Body of pancreas (tissue), 4 donors: ENCODE results near the gene RNPS1. TPM values are rescaled to one million over a fixed set of nuclear protein-coding genes. Genes with fewer than 3 reads are reported as not detected.

ENCODE experiments used
- ATAC-seq: fragments of 150-250 bp; one replicate; pipeline ENCODE4 v1.9.1; 2016
- DNase-seq, 4 donors: peaks; one replicate each; pipeline ENCODE4 v3.0.0-alpha.2; 2019
- H3K27ac ChIP-seq, 4 donors: fragments of 200-600 bp; sonication (generic); 1 replicate in 3 of 4; 2 replicates in 1 of 4; pipeline versions ENCODE4 v1.5.1 to v1.6.1; 2016 to 2019; ENCODE audit warnings: mild to moderate bottlenecking in 1 of 4, mixed read lengths in 1 of 4, moderate library complexity in 1 of 4
- H3K27me3 ChIP-seq, 2 donors: fragments of 200-600 bp; sonication (generic); one replicate each; pipeline ENCODE4 v1.6.0; 2016; ENCODE audit warnings: mild to moderate bottlenecking in 1 of 2
- H3K36me3 ChIP-seq, 2 donors: fragments of 200-600 bp; sonication (generic); replicated peaks in 1 of 2; 2 replicates each; pipeline ENCODE4 v1.5.1; 2016; ENCODE audit warnings: low read depth in 2 of 2; ENCODE audit not compliant: insufficient read depth in 1 of 2
- H3K4me1 ChIP-seq: fragments of 200-600 bp; sonication (generic); one replicate; pipeline ENCODE4 v1.6.0; 2016
- H3K4me3 ChIP-seq, 2 donors: fragments of 200-600 bp; sonication (generic); 1 replicate in 1 of 2; 2 replicates in 1 of 2; pipeline ENCODE4 v1.5.1; 2016 to 2019
- H3K9me3 ChIP-seq, 3 donors: fragments of 200-600 bp; sonication (generic); 1 replicate in 2 of 3; 2 replicates in 1 of 3; pipeline ENCODE4 v1.5.1; 2016
- POLR2A ChIP-seq, 3 donors: fragments of 450-650 bp; IDR thresholded peaks; one replicate each; pipeline ENCODE4 v1.6.1; 2016; ENCODE audit warnings: antibody characterized with exemption in 3 of 3, mild to moderate bottlenecking in 2 of 3
- WGBS, 2 donors: methylation state at CpG; one replicate each; pipeline ENCODE4 v1.1.5; 2017; 5-methylcytosine and 5-hydroxymethylcytosine counted together
- intact Hi-C: fragments of 100-400 bp; cut with DNase I; formaldehyde crosslinking; loops from one replicate; pipeline ENCODE4 v1.15.1; 2023
- microRNA counts, 2 donors: library from miRNA; unstranded; fragments of <30 nt; microRNA quantifications; one replicate each; lab custom pipeline; 2017
- microRNA-seq, 2 donors: library from miRNA; unstranded; fragments of <30 nt; microRNA quantifications; one replicate each; pipeline ENCODE4, GENCODE V29; 2016; ENCODE audit warnings: borderline number of aligned reads in 2 of 2, borderline replicate concordance in 2 of 2
- small RNA-seq: library from RNA; depleted of rRNA; stranded (forward); fragments of <200 nt; gene quantifications from one replicate; pipeline ENCODE3, GENCODE V24; 2016
- total RNA-seq, 2 donors: library from RNA; depleted of rRNA; stranded (reverse); fragments of >200 nt; gene quantifications; one replicate each; pipeline ENCODE4 v1.1.0, GENCODE V29; 2016
- TF ChIP-seq, protein P1 (sequence below), 7 experiments: fragments of 450-650 bp in 4 of 7; fragments of 200-600 bp in 3 of 7; sonication (generic) in 3 of 7; IDR thresholded peaks; one replicate each; pipeline ENCODE4 v1.5.1; 2016 to 2019; ENCODE audit warnings: antibody characterized with exemption in 7 of 7

RNPS1 gene
- total RNA-seq, 2 donors from 2014 or later, result 48.5 to 61.6 TPM

DNA sequence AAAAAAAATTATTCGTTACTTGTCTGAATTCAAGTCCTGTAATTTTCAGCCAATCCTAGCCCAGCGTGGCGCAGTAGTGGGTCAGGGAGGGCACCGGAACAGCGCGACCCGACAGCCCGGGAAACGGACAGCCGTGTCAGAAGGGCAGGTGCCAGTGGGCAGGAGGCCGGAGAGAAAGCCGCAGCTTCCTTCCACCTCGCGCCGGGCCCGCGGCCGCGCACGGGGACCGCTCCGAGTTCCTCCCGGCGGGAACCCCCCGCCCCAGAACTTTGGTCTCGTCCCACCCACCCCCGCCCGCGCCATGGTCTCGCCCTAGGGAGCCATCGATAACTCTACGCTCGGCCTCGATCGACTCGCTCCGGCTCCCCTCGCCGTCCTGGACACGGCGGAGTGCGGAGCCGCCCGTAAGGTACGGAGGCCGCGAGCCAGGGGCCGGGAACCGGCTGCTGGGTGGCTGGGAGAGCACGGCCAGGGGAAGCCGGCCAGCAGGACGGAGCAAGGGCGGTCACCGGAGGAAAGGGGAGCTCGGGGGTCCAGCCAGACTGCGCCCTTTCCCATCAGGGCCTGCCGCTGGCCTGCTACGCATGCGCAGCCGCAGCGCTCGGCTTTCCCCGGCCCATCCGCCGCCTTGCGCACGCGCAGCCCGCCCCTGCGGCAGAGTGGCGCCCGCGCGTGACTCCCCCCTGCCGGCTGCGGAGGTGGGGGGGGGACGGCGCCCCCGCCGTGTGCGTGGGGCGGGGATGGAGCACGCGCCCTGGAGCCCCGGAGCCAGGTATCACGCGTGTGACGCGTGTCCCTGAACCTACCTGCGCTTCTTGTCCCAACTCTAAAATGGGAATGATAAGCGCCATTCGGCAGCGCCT is 62.6 kb downstream of the RNPS1 start, which contains the start of gene MLST8:
Gene MLST8, plus strand, starts transcription at position 351 of the 863 bp plus-strand sequence. CDS start 632 bp downstream, outside the sequence.
- H3K9me3 ChIP-seq, result no peaks in the 10 kb centered on the region
- 1% methylated on average over 39 to 93 of the region's 93 CpGs for WGBS, 2 donors
- peak within 1 kb of the TSS; percentile 94 to 99 (median 96) for H3K27ac ChIP-seq
- intact Hi-C loops, result no loop called here
- H3K36me3 ChIP-seq, result peaks cover 0 to 18% of the 10 kb centered on the region in 2 donors
- H3K4me1 ChIP-seq, result peaks cover 19% of the 10 kb centered on the region
- peak within 1 kb of the TSS; percentile 67 to 88 for H3K4me3 ChIP-seq
- no peaks in the 10 kb centered on the region for H3K27me3 ChIP-seq
- ATAC-seq, result peak; percentile 95
- peak; percentile 61 to 91 (median 86) for TF ChIP-seq POLR2A (IDR thresholded peaks at IDR 0.05)
- TF ChIP-seq, protein P1, sequence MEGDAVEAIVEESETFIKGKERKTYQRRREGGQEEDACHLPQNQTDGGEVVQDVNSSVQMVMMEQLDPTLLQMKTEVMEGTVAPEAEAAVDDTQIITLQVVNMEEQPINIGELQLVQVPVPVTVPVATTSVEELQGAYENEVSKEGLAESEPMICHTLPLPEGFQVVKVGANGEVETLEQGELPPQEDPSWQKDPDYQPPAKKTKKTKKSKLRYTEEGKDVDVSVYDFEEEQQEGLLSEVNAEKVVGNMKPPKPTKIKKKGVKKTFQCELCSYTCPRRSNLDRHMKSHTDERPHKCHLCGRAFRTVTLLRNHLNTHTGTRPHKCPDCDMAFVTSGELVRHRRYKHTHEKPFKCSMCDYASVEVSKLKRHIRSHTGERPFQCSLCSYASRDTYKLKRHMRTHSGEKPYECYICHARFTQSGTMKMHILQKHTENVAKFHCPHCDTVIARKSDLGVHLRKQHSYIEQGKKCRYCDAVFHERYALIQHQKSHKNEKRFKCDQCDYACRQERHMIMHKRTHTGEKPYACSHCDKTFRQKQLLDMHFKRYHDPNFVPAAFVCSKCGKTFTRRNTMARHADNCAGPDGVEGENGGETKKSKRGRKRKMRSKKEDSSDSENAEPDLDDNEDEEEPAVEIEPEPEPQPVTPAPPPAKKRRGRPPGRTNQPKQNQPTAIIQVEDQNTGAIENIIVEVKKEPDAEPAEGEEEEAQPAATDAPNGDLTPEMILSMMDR (IDR thresholded peaks at IDR 0.05), result peak in 3 of 7 experiments; percentile 13 to 27 (median 15)
- peak; percentile 84 to 90 (median 86) for DNase-seq

DNA sequence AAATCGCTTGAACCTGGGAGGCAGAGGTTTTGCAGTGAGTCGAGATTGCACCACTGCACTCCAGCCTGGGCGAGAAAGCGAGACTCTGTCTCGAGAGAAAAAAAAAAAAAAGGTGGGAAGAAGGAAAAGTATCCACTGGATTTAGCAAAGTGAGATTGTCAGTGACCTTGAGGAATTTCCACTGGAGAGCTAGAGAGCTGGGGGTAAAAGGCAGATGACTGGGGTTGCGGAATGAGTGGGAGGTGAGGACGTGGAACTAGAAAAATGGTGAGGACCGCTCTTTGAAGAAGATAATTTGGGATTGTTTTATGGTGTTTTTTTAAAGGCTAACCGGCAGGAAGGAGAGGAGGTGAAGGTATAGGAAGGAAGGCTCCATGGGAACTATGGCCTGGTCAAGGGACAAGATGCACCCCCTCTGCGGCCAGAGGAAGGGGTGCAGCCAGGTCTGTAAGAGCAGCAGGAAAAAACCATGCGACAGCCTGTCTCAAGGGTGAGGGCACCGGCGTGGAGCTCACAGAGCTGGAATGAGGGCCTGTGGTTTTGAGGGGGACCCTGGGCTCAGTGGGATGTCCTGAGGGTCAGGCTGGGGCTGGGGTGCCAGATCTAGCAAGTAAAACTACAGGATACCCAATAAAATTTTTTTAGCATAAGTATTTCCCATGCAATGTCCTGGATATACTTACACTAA is 63.4 kb downstream of the RNPS1 start:
- ATAC-seq, result no peak

More for the DNA sequence above, 63.4 kb downstream of the RNPS1 start:
- H3K36me3 ChIP-seq, result peaks cover 0 to 18% of the 10 kb centered on the region in 2 donors
- peak overlapping the region; percentile 67 to 88 for H3K4me3 ChIP-seq
- 76 to 87% methylated on average over 13 of the region's 13 CpGs for WGBS, 2 donors
- intact Hi-C loops, result no loop called here
- TF ChIP-seq POLR2A (IDR thresholded peaks at IDR 0.05), result no peak
- TF ChIP-seq, protein P1 (IDR thresholded peaks at IDR 0.05), result no peak
- no peaks in the 10 kb centered on the region for H3K27me3 ChIP-seq
- no peak for DNase-seq
- peaks cover 19% of the 10 kb centered on the region for H3K4me1 ChIP-seq
- H3K9me3 ChIP-seq, result no peaks in the 10 kb centered on the region
- H3K27ac ChIP-seq, result peak overlapping the region; percentile 94 to 99 (median 96)

MicroRNA genes within 50 kb of the gene (microRNA counts, 767-probe panel; counts per million panel counts)
- 0 to 736 counts per million in 2 donors for microRNA hsa-miR-940 (lab: Ali Mortazavi, UCI)

Small RNAs within 50 kb of the gene (microRNA-seq; reads per million reads assigned to microRNA genes)
- gene MIR3677, result 0 reads per million in 2 donors
- 0 reads per million in 2 donors for gene MIR4717

Small RNAs within 50 kb of the gene (small RNA-seq; reads per million reads assigned to genes)
- gene MIR3677 (not detected), gene MIR4717 (not detected)

Other genes with a start within 250 kb of the RNPS1 start
- not detected for gene NPW, start 248.3 kb downstream of the RNPS1 start, total RNA-seq
- gene NHERF2, start 241.2 kb downstream of the RNPS1 start, total RNA-seq, result 10 to 100 TPM; 32.7 to 87.3 TPM
- 10 to 100 TPM; 15.2 to 19.7 TPM for gene NTHL1, start 220.3 kb downstream of the RNPS1 start, total RNA-seq
- 100 to 1,000 TPM in 1 of 2 donors, 10 to 100 TPM in 1; 73.9 to 152 TPM for gene TSC2, start 220.1 kb downstream of the RNPS1 start, total RNA-seq
- gene PKD1, start 132.2 kb downstream of the RNPS1 start, total RNA-seq, result 100 to 1,000 TPM in 1 of 2 donors, 10 to 100 TPM in 1; 78.9 to 237 TPM
- gene RAB26, start 119.5 kb downstream of the RNPS1 start, total RNA-seq, result 10 to 100 TPM; 25.4 to 28.8 TPM
- gene TRAF7, start 112.3 kb downstream of the RNPS1 start, total RNA-seq, result 10 to 100 TPM; 22.7 to 29.3 TPM
- gene CASKIN1, start 71.5 kb downstream of the RNPS1 start, total RNA-seq, result under 1 TPM; 0.66 to 0.78 TPM
- gene MLST8, start 62.7 kb downstream of the RNPS1 start, total RNA-seq, result 10 to 100 TPM; 32.4 to 59.0 TPM
- gene BRICD5, start 57.3 kb downstream of the RNPS1 start, total RNA-seq, result 1 to 10 TPM; 1.8 to 3.3 TPM
- 10 to 100 TPM in 1 of 2 donors, 1 to 10 TPM in 1; 7.8 to 15.8 TPM for gene PGP, start 53.3 kb downstream of the RNPS1 start, total RNA-seq
- gene E4F1, start 44.5 kb downstream of the RNPS1 start, total RNA-seq, result 10 to 100 TPM; 22.3 to 48.1 TPM
- gene DNASE1L2, start 31.7 kb downstream of the RNPS1 start, total RNA-seq, result 1 to 10 TPM in 1 of 2 donors, not detected in 1; 1.3 TPM
- gene ECI1, start 16.5 kb downstream of the RNPS1 start, total RNA-seq, result 100 to 1,000 TPM in 1 of 2 donors, 10 to 100 TPM in 1; 58.9 to 102 TPM
- gene ABCA3, start 72.6 kb upstream of the RNPS1 start, total RNA-seq, result 10 to 100 TPM; 13.8 to 21.0 TPM
- 1 to 10 TPM in 1 of 2 donors, under 1 TPM in 1; 0.99 to 2.3 TPM for gene CCNF, start 161.3 kb upstream of the RNPS1 start, total RNA-seq
- gene TEDC2, start 192.0 kb upstream of the RNPS1 start, total RNA-seq, result not detected
- gene NTN3, start 203.2 kb upstream of the RNPS1 start, total RNA-seq, result not detected
- 10 to 100 TPM; 18.7 to 30.0 TPM for gene TBC1D24, start 207.0 kb upstream of the RNPS1 start, total RNA-seq
- 10 to 100 TPM; 33.5 to 38.9 TPM for gene ATP6V0C, start 245.8 kb upstream of the RNPS1 start, total RNA-seq